ENCODE results near the gene SMAD3.
"Not testable (repeated sequence)": the region's sequence is repeated elsewhere in the genome, so short reads cannot be mapped to it uniquely, and the experiment has no call there.

SMAD3 gene

GRCh38 chr15:67064607-67065530 lies 533 bp upstream of the SMAD3 start:
- peak; percentile 45 for DNase-seq

- no peak for DNase-seq
These were observed 898 bp downstream of the SMAD3 start for GRCh38 chr15:67066041-67066958.

GRCh38 chr15:67066959-67067853 lies 1.8 kb downstream of the SMAD3 start:
- DNase-seq = no peak

GRCh38 chr15:67067930-67068551 lies 2.6 kb downstream of the SMAD3 start:
- DNase-seq = no peak

- DNase-seq = no peak
These were observed 3.5 kb downstream of the SMAD3 start for GRCh38 chr15:67068710-67069400.

GRCh38 chr15:67070150-67070549 lies 4.7 kb downstream of the SMAD3 start:
- DNase-seq = no peak

- DNase-seq = no peak
These were observed 5.7 kb downstream of the SMAD3 start for GRCh38 chr15:67070892-67071664.

GRCh38 chr15:67072442-67072841 lies 7.0 kb downstream of the SMAD3 start:
- no peak for DNase-seq

GRCh38 chr15:67072958-67073357 lies 7.6 kb downstream of the SMAD3 start:
- DNase-seq = no peak

- DNase-seq = no peak
These were observed 9.5 kb downstream of the SMAD3 start for GRCh38 chr15:67074886-67075229.

- DNase-seq = not testable (repeated sequence)
These were observed 10.2 kb downstream of the SMAD3 start for GRCh38 chr15:67075555-67076135.

GRCh38 chr15:67076147-67076843 lies 10.9 kb downstream of the SMAD3 start:
- DNase-seq = no peak

- DNase-seq = no peak
These were observed 12.3 kb downstream of the SMAD3 start for GRCh38 chr15:67077641-67078215.

GRCh38 chr15:67079361-67079760 lies 14.0 kb downstream of the SMAD3 start:
- no peak for DNase-seq

- DNase-seq = no peak
These were observed 14.9 kb downstream of the SMAD3 start for GRCh38 chr15:67080118-67080899.

- DNase-seq = peak; percentile 58
These were observed 15.6 kb downstream of the SMAD3 start for GRCh38 chr15:67080900-67081431.

GRCh38 chr15:67082007-67082536 lies 16.7 kb downstream of the SMAD3 start:
- no peak for DNase-seq
